GM23338 (cell line): ENCODE results near the gene SEC23IP. TPM values are rescaled to one million over a fixed set of nuclear protein-coding genes. Genes with fewer than 3 reads are reported as not detected.

Source experiments
- ATAC-seq: fragments of 200-7000 bp; cut with Tn5 transposase; 3 replicates; pipeline ENCODE4 v1.9.1; 2020
- DNase-seq: peaks from one replicate; pipeline ENCODE4 v3.0.0-alpha.2; 2015; ENCODE audit warnings: low spot score
- H2AFZ ChIP-seq: fragments of 200-600 bp; sonication (generic); 2 replicates; pipeline ENCODE4 v1.8.0; 2016; ENCODE audit warnings: antibody characterized with exemption, mild to moderate bottlenecking, moderate library complexity
- H3F3A ChIP-seq: fragments of 200-600 bp; sonication (generic); replicated peaks from 2 replicates; pipeline ENCODE4 v1.8.0; 2017; ENCODE audit warnings: antibody characterized with exemption, mixed run types, low read depth
- H3K27ac ChIP-seq: fragments of 200-600 bp; sonication (generic); 2 replicates; pipeline ENCODE4 v1.6.1; 2016; ENCODE audit warnings: low read depth
- H3K27me3 ChIP-seq: fragments of 200-600 bp; sonication (generic); 2 replicates; pipeline ENCODE4 v1.8.0; 2016; ENCODE audit warnings: mild to moderate bottlenecking, mixed run types, moderate library complexity; ENCODE audit not compliant: insufficient read depth
- H3K36me3 ChIP-seq: fragments of 200-600 bp; sonication (generic); 2 replicates; pipeline ENCODE4 v1.8.0; 2016; ENCODE audit warnings: mild to moderate bottlenecking; ENCODE audit not compliant: insufficient read depth
- H3K4me1 ChIP-seq: fragments of 200-600 bp; sonication (generic); 2 replicates; pipeline ENCODE4 v1.8.0; 2016; ENCODE audit warnings: mild to moderate bottlenecking, moderate library complexity; ENCODE audit not compliant: insufficient read depth
- H3K4me2 ChIP-seq: fragments of 200-600 bp; sonication (generic); 2 replicates; pipeline ENCODE4 v1.7.1; 2017; ENCODE audit warnings: mixed run types
- H3K4me3 ChIP-seq: fragments of 200-600 bp; sonication (generic); 2 replicates; pipeline ENCODE4 v1.6.1; 2016; ENCODE audit warnings: mixed run types
- H3K79me2 ChIP-seq: fragments of 200-600 bp; sonication (generic); replicated peaks from 2 replicates; pipeline ENCODE4 v1.8.0; 2017; ENCODE audit warnings: mild to moderate bottlenecking; ENCODE audit not compliant: insufficient read depth
- H3K9me2 ChIP-seq: fragments of 200-600 bp; sonication (generic); 2 replicates; pipeline ENCODE4 v1.8.0; 2017; ENCODE audit not compliant: insufficient read depth
- H4K20me1 ChIP-seq: fragments of 200-600 bp; sonication (generic); replicated peaks from 2 replicates; pipeline ENCODE4 v1.8.0; 2017; ENCODE audit warnings: mild to moderate bottlenecking; ENCODE audit not compliant: insufficient read depth
- H3K27ac Mint-ChIP-seq: 2 replicates; pipeline ENCODE4 v1.8.0; 2020; ENCODE audit warnings: inconsistent platforms, mild to moderate bottlenecking, moderate library complexity, mixed read lengths
- H3K27me3 Mint-ChIP-seq: 3 replicates; pipeline ENCODE4 v1.8.0; 2022; ENCODE audit warnings: low read depth, mild to moderate bottlenecking, moderate library complexity, mixed read lengths, inconsistent platforms; ENCODE audit not compliant: insufficient read depth, poor library complexity
- H3K36me3 Mint-ChIP-seq: 3 replicates; pipeline ENCODE4 v1.8.0; 2021; ENCODE audit warnings: low read depth, mild to moderate bottlenecking, inconsistent platforms, moderate library complexity, mixed read lengths
- H3K4me1 Mint-ChIP-seq: 3 replicates; pipeline ENCODE4 v1.8.0; 2020; ENCODE audit warnings: mild to moderate bottlenecking, inconsistent platforms, mixed read lengths
- H3K4me3 Mint-ChIP-seq: 3 replicates; pipeline ENCODE4 v1.8.0; 2021; ENCODE audit warnings: moderate library complexity, mild to moderate bottlenecking, inconsistent platforms, mixed read lengths
- H3K9me3 Mint-ChIP-seq: 3 replicates; pipeline ENCODE4 v1.8.0; 2020; ENCODE audit warnings: moderate library complexity, mild to moderate bottlenecking, inconsistent platforms, mixed read lengths
- EZH2 ChIP-seq: fragments of 200-600 bp; sonication (generic); IDR thresholded peaks from one replicate; pipeline ENCODE4 v1.8.0; 2017; ENCODE audit warnings: antibody characterized with exemption, mild to moderate bottlenecking, low read depth; ENCODE audit not compliant: unreplicated experiment
- EZH2phosphoT487 ChIP-seq: fragments of 200-600 bp; sonication (generic); IDR thresholded peaks from one replicate; pipeline ENCODE4 v1.8.1; 2018; ENCODE audit warnings: antibody characterized with exemption; ENCODE audit not compliant: unreplicated experiment
- JUNB ChIP-seq: IDR thresholded peaks from one replicate; pipeline ENCODE4 v1.6.1; 2016; ENCODE audit warnings: antibody characterized with exemption; ENCODE audit not compliant: unreplicated experiment
- POLR2AphosphoS5 ChIP-seq: IDR thresholded peaks from 2 replicates; pipeline ENCODE4 v1.6.1; 2016; ENCODE audit warnings: antibody characterized with exemption, low read depth
- STAT1 ChIP-seq: IDR thresholded peaks from one replicate; pipeline ENCODE4 v1.6.1; 2016; ENCODE audit warnings: antibody characterized with exemption; ENCODE audit not compliant: unreplicated experiment
- ZNF114 ChIP-seq: fragments of 250-450 bp; sonication (Bioruptor Pico); IDR thresholded peaks from 2 replicates; pipeline ENCODE4 v1.5.0; 2020; ENCODE audit warnings: mild to moderate bottlenecking, moderate library complexity
- ZNF331 ChIP-seq: fragments of 250-450 bp; sonication (Bioruptor Pico); IDR thresholded peaks from 2 replicates; pipeline ENCODE4 v1.5.0; 2020; ENCODE audit warnings: low read depth, mild to moderate bottlenecking, moderate library complexity
- polyA plus RNA-seq: library from polyadenylated mRNA; unstranded; fragments of >200 nt; fragmentation: Nextera tagmentation; extraction: Ambion mirVana; gene quantifications from 2 replicates; pipeline ENCODE4 v1.2.1, GENCODE V29; 2016
- total RNA-seq: library from RNA; depleted of rRNA; stranded (reverse); fragments of >200 nt; shearing (Covaris generic); gene quantifications from 2 replicates; pipeline ENCODE4 v1.2.3, GENCODE V29; 2014
- TF ChIP-seq, protein P1 (sequence below): fragments of 250-450 bp; sonication (Bioruptor Pico); IDR thresholded peaks from 2 replicates; pipeline ENCODE4 v1.5.0; 2020; ENCODE audit warnings: mild to moderate bottlenecking, moderate library complexity
- TF ChIP-seq, protein P2 (sequence below): IDR thresholded peaks from 2 replicates; pipeline ENCODE4 v1.6.1; 2016; ENCODE audit warnings: antibody characterized with exemption
- TF ChIP-seq, protein P3 (sequence below), 2 experiments: fragments of 200-600 bp in 1 of 2; sonication (generic) in 1 of 2; conservative IDR thresholded peaks; 2 replicates each; pipeline versions ENCODE4 v1.5.1 to v1.6.1; 2016 to 2017; ENCODE audit warnings: antibody characterized with exemption in 2 of 2, low read depth in 2 of 2, mild to moderate bottlenecking in 2 of 2, moderate library complexity in 1 of 2
- TF ChIP-seq, protein P4 (sequence below): IDR thresholded peaks from one replicate; pipeline ENCODE4 v1.6.1; 2018; ENCODE audit warnings: antibody characterized with exemption; ENCODE audit not compliant: unreplicated experiment

Gene SEC23IP
- total and polyA plus RNA-seq, 2 experiments from 2014 or later: 35.2 to 35.6 TPM

DNA sequence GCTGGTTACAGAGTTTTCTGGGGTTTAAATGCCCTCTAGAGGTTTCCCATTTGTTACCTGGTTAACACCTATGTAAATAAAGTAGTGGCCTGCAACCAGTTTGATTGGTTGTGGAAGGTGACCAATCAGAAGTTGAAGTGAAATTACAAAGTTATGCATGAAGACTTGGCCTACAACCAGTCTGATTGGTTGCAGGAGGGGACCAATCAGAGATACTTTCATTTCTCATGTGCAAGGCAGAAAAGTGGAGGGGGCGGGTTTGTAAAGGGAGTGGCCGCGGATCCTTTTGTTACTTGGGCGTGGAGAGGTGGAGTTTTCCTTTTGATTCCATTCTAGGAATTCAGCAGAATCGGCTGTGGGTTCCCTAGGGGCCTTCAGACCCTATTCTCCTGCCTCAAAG lies 80.8 kb downstream of the SEC23IP start (continued):
- TF ChIP-seq, protein P1, sequence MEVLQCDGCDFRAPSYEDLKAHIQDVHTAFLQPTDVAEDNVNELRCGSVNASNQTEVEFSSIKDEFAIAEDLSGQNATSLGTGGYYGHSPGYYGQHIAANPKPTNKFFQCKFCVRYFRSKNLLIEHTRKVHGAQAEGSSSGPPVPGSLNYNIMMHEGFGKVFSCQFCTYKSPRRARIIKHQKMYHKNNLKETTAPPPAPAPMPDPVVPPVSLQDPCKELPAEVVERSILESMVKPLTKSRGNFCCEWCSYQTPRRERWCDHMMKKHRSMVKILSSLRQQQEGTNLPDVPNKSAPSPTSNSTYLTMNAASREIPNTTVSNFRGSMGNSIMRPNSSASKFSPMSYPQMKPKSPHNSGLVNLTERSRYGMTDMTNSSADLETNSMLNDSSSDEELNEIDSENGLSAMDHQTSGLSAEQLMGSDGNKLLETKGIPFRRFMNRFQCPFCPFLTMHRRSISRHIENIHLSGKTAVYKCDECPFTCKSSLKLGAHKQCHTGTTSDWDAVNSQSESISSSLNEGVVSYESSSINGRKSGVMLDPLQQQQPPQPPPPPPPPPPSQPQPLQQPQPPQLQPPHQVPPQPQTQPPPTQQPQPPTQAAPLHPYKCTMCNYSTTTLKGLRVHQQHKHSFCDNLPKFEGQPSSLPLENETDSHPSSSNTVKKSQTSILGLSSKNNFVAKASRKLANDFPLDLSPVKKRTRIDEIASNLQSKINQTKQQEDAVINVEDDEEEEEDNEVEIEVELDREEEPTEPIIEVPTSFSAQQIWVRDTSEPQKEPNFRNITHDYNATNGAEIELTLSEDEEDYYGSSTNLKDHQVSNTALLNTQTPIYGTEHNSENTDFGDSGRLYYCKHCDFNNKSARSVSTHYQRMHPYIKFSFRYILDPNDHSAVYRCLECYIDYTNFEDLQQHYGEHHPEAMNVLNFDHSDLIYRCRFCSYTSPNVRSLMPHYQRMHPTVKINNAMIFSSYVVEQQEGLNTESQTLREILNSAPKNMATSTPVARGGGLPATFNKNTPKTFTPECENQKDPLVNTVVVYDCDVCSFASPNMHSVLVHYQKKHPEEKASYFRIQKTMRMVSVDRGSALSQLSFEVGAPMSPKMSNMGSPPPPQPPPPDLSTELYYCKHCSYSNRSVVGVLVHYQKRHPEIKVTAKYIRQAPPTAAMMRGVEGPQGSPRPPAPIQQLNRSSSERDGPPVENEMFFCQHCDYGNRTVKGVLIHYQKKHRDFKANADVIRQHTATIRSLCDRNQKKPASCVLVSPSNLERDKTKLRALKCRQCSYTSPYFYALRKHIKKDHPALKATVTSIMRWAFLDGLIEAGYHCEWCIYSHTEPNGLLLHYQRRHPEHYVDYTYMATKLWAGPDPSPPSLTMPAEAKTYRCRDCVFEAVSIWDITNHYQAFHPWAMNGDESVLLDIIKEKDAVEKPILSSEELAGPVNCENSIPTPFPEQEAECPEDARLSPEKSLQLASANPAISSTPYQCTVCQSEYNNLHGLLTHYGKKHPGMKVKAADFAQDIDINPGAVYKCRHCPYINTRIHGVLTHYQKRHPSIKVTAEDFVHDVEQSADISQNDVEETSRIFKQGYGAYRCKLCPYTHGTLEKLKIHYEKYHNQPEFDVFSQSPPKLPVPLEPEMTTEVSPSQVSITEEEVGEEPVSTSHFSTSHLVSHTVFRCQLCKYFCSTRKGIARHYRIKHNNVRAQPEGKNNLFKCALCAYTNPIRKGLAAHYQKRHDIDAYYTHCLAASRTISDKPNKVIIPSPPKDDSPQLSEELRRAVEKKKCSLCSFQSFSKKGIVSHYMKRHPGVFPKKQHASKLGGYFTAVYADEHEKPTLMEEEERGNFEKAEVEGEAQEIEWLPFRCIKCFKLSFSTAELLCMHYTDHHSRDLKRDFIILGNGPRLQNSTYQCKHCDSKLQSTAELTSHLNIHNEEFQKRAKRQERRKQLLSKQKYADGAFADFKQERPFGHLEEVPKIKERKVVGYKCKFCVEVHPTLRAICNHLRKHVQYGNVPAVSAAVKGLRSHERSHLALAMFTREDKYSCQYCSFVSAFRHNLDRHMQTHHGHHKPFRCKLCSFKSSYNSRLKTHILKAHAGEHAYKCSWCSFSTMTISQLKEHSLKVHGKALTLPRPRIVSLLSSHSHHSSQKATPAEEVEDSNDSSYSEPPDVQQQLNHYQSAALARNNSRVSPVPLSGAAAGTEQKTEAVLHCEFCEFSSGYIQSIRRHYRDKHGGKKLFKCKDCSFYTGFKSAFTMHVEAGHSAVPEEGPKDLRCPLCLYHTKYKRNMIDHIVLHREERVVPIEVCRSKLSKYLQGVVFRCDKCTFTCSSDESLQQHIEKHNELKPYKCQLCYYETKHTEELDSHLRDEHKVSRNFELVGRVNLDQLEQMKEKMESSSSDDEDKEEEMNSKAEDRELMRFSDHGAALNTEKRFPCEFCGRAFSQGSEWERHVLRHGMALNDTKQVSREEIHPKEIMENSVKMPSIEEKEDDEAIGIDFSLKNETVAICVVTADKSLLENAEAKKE: no peak
- TF ChIP-seq, protein P2, sequence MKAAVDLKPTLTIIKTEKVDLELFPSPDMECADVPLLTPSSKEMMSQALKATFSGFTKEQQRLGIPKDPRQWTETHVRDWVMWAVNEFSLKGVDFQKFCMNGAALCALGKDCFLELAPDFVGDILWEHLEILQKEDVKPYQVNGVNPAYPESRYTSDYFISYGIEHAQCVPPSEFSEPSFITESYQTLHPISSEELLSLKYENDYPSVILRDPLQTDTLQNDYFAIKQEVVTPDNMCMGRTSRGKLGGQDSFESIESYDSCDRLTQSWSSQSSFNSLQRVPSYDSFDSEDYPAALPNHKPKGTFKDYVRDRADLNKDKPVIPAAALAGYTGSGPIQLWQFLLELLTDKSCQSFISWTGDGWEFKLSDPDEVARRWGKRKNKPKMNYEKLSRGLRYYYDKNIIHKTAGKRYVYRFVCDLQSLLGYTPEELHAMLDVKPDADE: no peak
- TF ChIP-seq EZH2: no peak

DNA sequence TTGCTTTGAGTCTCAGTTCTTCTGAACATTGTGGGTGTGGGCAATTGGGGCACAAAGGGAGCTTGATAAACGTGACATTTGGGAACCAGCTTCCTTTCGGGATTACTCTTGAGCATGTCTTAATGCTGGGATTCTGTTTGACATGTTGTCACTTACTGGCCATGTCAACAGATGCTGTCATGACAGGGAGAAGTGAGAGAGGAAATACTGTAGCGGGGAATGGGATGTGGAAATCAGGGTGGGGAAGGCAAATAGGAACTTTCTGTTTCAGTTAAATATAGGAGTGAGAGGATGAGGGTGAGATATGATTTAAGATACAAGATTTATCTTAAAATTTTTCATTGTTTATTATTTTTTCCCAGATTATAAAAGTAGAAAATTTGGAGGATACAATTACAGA lies 83.9 kb downstream of the SEC23IP start:
- ATAC-seq: no peak
- H3K4me1 ChIP-seq: no peaks in the 10 kb centered on the region
- H3K9me3 Mint-ChIP-seq: no peaks in the 10 kb centered on the region
- H3K27ac Mint-ChIP-seq: no peak overlapping the region
- no peak overlapping the region for H3K27ac ChIP-seq
- H3K9me2 ChIP-seq: no peaks in the 10 kb centered on the region
- no peaks in the 10 kb centered on the region for H3K4me1 Mint-ChIP-seq
- no peak overlapping the region for H2AFZ ChIP-seq
- H3K4me2 ChIP-seq: no peak overlapping the region
- H3K27me3 Mint-ChIP-seq: peaks cover 1% of the 10 kb centered on the region
- H3K79me2 ChIP-seq: no peaks in the 10 kb centered on the region
- H3K27me3 ChIP-seq: no peaks in the 10 kb centered on the region
- no peaks in the 10 kb centered on the region for H3K36me3 Mint-ChIP-seq
- no peak for DNase-seq
- H4K20me1 ChIP-seq: no peaks in the 10 kb centered on the region
- no peak overlapping the region for H3K4me3 Mint-ChIP-seq
- no peaks in the 10 kb centered on the region for H3F3A ChIP-seq
- no peaks in the 10 kb centered on the region for H3K36me3 ChIP-seq
- H3K4me3 ChIP-seq: no peak overlapping the region
- TF ChIP-seq POLR2AphosphoS5: no peak
- TF ChIP-seq, protein P3, sequence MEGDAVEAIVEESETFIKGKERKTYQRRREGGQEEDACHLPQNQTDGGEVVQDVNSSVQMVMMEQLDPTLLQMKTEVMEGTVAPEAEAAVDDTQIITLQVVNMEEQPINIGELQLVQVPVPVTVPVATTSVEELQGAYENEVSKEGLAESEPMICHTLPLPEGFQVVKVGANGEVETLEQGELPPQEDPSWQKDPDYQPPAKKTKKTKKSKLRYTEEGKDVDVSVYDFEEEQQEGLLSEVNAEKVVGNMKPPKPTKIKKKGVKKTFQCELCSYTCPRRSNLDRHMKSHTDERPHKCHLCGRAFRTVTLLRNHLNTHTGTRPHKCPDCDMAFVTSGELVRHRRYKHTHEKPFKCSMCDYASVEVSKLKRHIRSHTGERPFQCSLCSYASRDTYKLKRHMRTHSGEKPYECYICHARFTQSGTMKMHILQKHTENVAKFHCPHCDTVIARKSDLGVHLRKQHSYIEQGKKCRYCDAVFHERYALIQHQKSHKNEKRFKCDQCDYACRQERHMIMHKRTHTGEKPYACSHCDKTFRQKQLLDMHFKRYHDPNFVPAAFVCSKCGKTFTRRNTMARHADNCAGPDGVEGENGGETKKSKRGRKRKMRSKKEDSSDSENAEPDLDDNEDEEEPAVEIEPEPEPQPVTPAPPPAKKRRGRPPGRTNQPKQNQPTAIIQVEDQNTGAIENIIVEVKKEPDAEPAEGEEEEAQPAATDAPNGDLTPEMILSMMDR (conservative IDR thresholded peaks at IDR 0.05; ENCODE audit: low read depth in 2 of 2): no peak
- no peak for TF ChIP-seq ZNF331 (CRISPR knock-in tag)
- no peak for TF ChIP-seq ZNF114 (CRISPR knock-in tag)
- TF ChIP-seq STAT1: no peak
- no peak for TF ChIP-seq JUNB
- TF ChIP-seq, protein P4, sequence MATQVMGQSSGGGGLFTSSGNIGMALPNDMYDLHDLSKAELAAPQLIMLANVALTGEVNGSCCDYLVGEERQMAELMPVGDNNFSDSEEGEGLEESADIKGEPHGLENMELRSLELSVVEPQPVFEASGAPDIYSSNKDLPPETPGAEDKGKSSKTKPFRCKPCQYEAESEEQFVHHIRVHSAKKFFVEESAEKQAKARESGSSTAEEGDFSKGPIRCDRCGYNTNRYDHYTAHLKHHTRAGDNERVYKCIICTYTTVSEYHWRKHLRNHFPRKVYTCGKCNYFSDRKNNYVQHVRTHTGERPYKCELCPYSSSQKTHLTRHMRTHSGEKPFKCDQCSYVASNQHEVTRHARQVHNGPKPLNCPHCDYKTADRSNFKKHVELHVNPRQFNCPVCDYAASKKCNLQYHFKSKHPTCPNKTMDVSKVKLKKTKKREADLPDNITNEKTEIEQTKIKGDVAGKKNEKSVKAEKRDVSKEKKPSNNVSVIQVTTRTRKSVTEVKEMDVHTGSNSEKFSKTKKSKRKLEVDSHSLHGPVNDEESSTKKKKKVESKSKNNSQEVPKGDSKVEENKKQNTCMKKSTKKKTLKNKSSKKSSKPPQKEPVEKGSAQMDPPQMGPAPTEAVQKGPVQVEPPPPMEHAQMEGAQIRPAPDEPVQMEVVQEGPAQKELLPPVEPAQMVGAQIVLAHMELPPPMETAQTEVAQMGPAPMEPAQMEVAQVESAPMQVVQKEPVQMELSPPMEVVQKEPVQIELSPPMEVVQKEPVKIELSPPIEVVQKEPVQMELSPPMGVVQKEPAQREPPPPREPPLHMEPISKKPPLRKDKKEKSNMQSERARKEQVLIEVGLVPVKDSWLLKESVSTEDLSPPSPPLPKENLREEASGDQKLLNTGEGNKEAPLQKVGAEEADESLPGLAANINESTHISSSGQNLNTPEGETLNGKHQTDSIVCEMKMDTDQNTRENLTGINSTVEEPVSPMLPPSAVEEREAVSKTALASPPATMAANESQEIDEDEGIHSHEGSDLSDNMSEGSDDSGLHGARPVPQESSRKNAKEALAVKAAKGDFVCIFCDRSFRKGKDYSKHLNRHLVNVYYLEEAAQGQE: no peak
- TF ChIP-seq, protein P2: no peak
- TF ChIP-seq EZH2phosphoT487: no peak
- TF ChIP-seq EZH2: no peak
